Activated CD4-positive, CD25-positive, alpha-beta regulatory T cell treated with anti-CD3 and anti-CD28 coated beads, Interleukin-2, amount 50 U/mL, for 16 hours (primary cell): ENCODE data around the gene CDK10.

ENCODE experiments used
- DNase-seq: peaks from one replicate; pipeline ENCODE4 v3.0.0-alpha.2; 2020; ENCODE audit warnings: low read depth, low spot score

The CDK10 gene

GRCh38 chr16:89733322-89733721 is 46.8 kb downstream of the CDK10 start:
- DNase-seq: no peak

- DNase-seq: no peak
Observed at GRCh38 chr16:89733792-89734191, 47.3 kb downstream of the CDK10 start.

- no peak for DNase-seq
Observed at GRCh38 chr16:89736554-89736953, 50.1 kb downstream of the CDK10 start.

GRCh38 chr16:89737341-89738071 is 51.0 kb downstream of the CDK10 start:
- no peak for DNase-seq

- DNase-seq: no peak
Observed at GRCh38 chr16:89738072-89738377, 51.5 kb downstream of the CDK10 start.

GRCh38 chr16:89738538-89739317 is 52.2 kb downstream of the CDK10 start:
- DNase-seq: no peak

GRCh38 chr16:89739383-89739782 is 52.9 kb downstream of the CDK10 start:
- DNase-seq: no peak

GRCh38 chr16:89741342-89742014 is 55.0 kb downstream of the CDK10 start:
- no peak for DNase-seq

- no peak for DNase-seq
Observed at GRCh38 chr16:89742948-89743347, 56.5 kb downstream of the CDK10 start.

- DNase-seq: no peak
Observed at GRCh38 chr16:89744813-89745212, 58.3 kb downstream of the CDK10 start.
